CD1c-positive myeloid dendritic cell (primary cell): ENCODE results near the gene ANKRD10.

Source experiments
- DNase-seq: peaks from one replicate; pipeline ENCODE4 v3.0.0-alpha.2; 2016; ENCODE audit errors: extremely low spot score

The ANKRD10 gene

GRCh38 chr13:110944968-110945927 lies 30.4 kb upstream of the ANKRD10 start:
- DNase-seq: no peak

DNA sequence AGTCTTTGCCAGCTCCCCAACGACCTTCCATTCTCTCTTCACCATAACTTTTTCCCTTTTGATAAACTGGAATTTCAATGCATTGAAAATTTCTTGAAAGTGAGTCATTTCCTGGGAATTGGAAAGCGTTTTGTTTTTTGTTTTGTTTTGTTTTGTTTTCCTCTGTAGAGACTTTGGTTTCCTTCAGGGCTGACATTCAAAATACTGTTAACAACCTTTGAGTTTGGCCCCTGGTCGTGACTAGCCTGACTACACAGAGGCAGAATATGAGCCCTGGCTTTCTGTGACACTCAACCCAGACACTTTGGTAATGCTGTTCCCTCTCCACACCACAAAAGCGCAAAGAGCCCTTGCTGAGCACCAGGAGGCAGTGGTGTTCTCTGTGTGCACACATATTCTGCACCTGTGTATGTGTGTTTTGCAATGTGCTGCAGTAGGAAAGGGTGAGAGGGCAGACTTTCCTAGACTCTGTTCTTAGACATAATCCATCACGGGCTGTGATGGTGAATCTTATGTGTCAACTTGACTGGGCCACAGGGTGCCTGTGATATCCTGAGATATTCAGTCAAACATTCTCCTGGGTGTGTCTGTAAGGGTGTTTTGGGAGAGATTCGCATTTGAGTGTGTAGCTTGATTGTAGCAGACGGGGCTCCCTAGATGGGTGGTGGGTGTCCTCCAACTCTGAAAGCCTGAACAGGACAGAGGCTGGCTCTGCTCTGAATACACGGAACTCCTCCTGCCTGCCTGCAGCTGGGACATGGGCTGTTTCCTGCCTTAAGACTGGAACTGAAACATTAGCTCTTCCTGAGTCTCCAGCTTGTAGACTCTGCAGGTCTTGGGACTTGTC lies 29.5 kb upstream of the ANKRD10 start:
- peak; percentile 11 for DNase-seq

DNA sequence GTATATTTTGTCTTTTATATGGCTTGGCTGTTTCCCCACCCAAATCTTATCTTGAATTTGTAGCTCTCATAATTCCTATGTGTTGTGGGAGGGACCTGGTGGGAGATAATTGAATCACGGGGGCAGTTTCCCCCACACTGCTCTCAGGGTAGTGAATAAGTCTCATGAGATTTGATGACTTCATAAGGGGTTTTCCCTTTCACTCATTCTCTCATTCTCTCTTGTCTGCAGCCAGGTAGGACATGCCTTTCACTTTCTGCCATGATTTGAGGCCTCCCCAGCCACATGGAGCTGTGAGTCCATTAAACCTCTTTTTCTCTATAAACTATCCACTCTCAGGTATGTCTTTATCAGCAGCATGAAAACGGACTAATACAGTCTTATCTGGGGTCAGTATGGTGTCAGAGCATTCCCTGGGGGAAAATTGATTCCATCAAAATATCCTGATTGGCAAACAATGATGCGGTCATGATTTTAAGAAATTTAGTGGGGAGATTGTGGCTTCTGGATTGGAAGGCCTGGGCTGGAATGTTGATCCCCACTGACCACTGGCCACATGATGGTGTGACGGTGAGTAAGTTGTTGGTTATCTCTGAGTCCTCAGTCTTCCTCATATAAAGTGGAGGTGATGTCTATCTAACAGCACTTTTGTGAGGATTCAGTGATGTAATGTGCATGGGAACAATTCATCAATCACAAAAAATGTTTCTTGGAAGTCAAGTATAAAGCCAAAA lies 27.5 kb upstream of the ANKRD10 start:
- no peak for DNase-seq

- DNase-seq: no peak
Measured at GRCh38 chr13:110938662-110939421, 24.0 kb upstream of the ANKRD10 start.

DNA sequence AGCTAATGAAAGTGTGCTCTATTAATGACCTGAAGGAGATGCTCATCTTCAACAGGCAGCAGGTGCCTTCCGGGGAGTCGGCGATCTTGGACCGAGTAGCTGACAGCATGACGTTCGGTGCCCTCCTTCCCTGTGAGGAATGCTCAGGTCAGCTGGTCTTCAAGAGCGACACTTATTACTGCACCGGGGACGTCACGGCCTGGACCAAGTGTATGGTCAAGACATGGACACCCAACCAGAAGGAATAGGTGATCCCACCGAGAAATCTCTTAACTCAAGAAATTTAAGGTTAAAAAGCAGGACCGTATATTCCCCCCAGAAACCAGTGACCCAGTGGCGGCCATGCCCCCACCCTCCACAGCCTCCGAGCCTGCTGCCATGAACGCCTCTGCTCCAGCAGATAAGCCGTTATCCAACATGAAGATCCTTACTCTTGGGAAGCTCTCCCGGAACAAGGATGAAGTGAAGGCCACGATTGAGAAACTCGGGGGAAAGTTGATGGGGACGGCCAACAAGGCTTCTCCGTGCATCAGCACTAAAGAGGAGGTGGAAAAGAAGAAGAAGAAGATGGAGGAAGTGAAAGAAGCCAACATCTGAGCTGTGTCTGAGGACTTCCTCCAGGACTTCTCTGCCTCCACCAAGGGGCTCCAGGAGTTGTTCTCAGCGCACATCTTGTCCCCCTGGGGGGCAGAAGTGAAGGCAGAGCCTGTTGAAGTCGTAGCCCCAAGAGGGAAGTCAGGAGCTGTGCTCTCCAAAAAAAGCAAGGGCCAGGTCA lies 22.8 kb upstream of the ANKRD10 start:
- peak; percentile 44 for DNase-seq

DNA sequence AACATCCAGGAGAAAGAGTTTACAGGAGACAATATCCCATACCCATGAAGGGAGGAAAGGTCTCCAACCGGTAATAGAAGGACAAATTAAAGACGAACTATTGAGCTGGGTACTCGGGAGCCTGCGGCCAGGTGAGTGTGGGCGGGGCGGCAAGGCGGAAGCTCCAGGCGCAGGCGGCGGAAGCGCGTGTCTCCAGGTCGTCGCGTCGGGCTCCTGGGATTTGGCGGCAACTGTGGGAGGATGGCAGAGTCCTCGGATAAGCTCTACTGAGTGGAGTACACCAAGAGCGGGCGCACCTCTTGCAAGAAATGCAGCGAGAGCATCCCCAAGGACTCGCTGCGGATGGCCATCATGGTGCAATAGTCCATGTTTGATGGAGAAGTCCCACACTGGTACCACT lies 21.6 kb upstream of the ANKRD10 start:
- DNase-seq: no peak

DNA sequence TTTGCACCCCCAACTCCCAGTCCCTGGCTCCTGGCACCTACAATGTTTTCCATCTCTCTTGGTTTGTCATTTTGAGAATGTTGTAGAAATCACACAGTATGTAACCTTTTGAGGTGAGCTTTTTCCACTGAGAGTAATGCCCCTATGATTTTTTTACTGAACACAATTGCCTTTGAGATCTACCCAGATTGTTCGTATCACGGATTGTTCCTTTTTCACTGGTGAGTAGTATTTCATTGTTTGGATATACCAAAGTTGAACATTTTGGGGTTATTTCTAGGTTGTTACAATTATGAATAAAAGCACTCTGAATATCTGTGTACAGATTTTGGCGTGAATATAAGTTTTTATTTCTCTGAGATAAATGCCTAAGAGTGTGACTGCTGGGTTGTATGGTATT lies 17.7 kb upstream of the ANKRD10 start:
- DNase-seq: no peak

DNA sequence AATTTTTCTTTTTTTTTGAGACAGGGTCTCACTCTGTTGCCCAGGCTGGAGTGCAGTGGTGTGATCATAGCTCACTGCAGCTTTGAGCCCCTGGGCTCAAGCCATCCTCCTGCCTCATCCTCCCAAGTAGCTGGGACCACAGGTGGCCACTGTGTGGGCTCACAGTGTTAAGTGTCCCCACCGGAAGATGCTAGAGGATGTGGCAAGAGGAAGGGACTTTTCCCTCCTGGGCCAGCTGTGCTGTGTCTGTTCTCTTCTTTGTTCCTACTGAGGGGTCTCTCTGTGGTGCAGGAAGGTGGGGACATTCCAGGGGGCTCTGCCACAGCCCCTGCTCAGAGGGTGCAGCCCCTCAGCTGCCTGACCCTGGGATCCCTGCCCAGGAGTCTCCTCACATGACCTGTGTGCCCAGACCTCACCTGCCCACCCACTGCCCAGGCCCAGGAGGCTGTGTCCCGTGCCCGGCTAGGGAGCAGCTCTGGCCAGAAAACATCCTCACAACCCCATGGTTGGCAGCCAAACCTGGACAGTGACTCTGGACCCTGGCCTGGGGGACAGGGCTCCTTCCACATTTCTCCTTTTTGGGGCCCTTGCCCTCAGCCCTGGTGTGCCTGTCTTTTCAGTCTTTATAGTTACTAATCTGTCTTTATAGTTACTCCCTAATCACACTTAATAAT lies 14.4 kb upstream of the ANKRD10 start:
- no peak for DNase-seq

DNA sequence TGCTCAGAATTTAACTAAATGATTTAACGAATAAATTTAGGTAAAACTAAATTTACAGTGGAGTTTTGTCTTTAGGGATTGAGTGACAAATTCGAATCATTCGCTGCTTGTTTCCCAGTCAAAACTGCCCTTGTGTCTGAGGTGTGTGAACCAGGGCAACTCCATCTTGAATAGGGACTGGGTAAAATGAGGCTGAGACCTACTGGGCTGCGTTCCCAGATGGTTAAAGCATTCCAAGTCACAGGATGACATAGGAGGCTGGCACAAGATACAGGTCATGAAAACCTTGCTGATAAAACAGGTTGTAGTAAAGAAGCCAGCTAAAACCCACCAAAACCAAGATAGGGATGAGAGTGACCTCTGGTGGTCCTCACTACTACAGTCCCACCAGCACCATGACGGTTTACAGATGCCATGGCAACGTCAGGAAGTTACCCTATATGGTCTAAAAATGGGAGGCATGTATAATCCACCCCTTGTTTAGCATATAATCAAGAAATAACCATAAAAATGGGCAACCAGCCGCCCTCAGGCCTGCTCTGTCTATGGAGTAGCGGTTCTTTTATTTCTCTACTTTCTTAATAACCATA lies 10.2 kb upstream of the ANKRD10 start:
- no peak for DNase-seq

GRCh38 chr13:110924639-110924934 lies 9.7 kb upstream of the ANKRD10 start:
- DNase-seq: no peak

GRCh38 chr13:110923777-110924638 lies 9.1 kb upstream of the ANKRD10 start:
- DNase-seq: no peak

GRCh38 chr13:110923086-110923485 lies 8.2 kb upstream of the ANKRD10 start:
- DNase-seq: no peak

- no peak for DNase-seq
Measured at GRCh38 chr13:110922506-110922905, 7.6 kb upstream of the ANKRD10 start.

DNA sequence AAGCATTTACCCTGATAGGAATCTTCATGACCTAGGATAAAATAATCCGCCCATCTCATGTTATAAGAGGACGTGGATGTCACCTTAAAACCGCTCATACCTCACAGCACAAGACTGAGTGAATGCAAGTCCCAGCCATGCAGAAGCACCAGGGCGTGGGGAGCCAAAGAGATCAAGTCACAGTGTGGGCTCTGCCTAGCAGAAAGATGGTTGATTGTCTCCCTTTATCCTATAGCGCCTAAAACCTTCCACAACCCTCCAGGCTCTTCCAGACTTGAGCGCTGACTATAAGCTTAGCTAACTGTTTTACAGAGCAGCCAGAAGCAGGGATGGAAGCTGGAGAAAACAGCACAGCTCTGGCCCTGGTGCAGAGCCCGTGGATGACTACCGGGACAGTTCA lies 6.8 kb upstream of the ANKRD10 start:
- no peak for DNase-seq

DNA sequence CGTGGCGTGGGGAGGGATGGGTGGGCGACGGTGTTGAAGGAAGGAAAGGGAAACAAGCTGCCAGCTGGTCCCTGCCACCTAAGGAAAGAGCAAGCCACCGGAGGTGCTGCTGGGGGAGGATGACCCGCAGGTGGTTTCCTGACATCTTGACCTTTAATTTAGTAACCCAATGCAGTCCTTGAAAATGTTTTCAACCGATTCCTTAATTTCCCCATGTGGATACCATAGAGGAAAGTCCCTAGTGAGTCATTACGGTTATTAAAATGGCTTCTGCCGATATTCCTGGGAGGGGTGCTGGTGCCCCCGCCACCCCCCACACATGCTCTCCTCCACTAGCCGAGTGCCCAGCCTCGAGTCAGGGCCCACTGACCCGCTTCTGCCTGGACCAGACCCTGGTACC lies 6.3 kb upstream of the ANKRD10 start:
- no peak for DNase-seq

- no peak for DNase-seq
Measured at GRCh38 chr13:110920038-110920437, 5.2 kb upstream of the ANKRD10 start.

DNA sequence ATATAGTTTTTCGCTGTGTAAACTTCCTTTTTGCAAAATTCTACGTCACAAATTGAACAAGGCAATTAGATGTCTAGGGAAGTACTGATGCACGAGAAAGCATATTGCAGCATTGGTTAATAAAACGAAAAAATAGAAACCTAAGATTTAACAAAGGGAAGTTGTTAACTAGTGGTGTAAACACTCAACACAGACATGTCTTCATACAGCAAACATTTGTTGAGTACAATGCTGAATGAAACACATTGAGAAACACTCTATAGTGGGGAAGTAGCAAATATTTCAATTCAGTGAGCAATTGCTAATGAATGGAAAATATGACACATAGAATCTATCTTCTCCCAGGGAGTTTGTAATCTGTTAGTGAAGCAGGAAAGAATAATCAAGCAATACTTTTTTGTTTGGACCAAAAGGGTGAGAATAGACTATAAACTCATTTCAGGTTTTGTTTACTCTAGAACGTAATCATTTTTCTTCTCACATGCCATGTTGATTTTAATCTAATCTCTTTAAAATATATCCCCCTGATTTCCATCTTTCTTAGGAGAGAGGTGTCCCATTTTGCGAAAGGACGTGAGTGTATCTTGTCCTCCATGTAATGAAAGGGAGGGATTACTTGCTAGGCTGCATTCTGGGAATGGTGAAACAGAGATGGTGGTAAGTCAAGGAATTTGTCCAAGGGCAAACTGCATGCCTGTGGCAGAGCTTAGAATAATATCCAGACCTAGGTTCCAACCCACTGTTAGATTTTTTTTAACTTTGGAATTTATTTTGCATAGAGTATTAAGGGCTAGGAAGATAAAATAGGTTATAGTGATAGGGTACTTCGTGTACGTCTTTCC lies 1.7 kb upstream of the ANKRD10 start:
- peak; percentile 85 for DNase-seq

DNA sequence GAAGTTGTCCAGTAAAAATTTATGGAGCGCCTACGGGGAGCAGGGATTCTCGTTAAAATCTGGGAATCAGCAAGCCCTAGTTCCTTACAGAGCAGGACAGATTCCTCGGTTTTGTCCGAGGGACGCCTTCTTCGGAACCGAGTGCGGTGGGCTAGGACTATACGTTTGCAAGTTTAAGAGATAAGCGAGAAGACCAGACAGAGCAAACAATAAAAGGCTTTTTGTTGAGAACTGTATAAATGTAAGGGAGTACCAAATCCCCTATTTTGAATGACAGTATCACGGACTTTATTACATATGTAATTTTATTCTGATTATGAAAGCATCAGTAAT lies 971 bp upstream of the ANKRD10 start:
- DNase-seq: no peak
